Left lobe of liver (tissue), 2 donors: Measurements from ENCODE around the gene AKNA. TPM values are rescaled to one million over a fixed set of nuclear protein-coding genes. Genes with fewer than 3 reads are reported as not detected.
"Not testable (repeated sequence)": the region's sequence is repeated elsewhere in the genome, so short reads cannot be mapped to it uniquely, and the experiment has no call there.

ENCODE experiments used
- ATAC-seq: fragments of 200-7000 bp; cut with Tn5 transposase; one replicate; pipeline ENCODE4 v1.9.1; 2020; ENCODE audit warnings: mild to moderate bottlenecking, moderate library complexity
- DNase-seq: peaks from one replicate; pipeline ENCODE4 v3.0.0-alpha.2; 2020; ENCODE audit warnings: low spot score
- total RNA-seq: library from RNA; stranded (reverse); gene quantifications from one replicate; pipeline ENCODE4 v1.2.1, GENCODE V29; 2021
- donor health status: DM: no; HTN: no; CAD: no; lungs with moderate emphysema.
- donor health status: DM: no; HTN: yes; CAD: no.

Gene AKNA
- total RNA-seq, 1 donor from 2014 or later: 7.3 TPM

DNA sequence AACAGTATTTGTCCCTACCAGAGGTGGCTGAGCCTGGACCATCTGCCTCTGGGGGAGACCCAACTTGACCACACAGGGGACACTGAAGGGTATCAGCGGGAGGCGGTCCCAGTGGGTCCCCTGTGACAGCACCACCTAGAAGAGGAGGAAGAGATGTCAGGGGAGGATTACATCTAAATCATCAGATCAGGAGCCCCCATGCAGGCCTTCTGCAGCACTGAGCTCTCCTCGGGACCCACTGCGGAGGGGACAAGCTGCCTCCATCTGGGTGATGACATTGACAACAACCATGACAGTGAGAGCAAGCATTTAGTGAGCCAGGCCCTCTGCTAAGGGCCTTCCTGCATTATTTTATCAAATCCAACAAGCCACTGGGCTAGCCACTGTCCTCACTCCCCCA lies 45.8 kb downstream of the AKNA start:
- ATAC-seq (no peak), DNase-seq (no peak)

- no peak for ATAC-seq
- no peak for DNase-seq
These were observed 46.5 kb downstream of the AKNA start for GRCh38 chr9:114341152-114341830.

GRCh38 chr9:114339130-114339908 lies 48.5 kb downstream of the AKNA start:
- peak; percentile 79 for ATAC-seq
- no peak for DNase-seq

DNA sequence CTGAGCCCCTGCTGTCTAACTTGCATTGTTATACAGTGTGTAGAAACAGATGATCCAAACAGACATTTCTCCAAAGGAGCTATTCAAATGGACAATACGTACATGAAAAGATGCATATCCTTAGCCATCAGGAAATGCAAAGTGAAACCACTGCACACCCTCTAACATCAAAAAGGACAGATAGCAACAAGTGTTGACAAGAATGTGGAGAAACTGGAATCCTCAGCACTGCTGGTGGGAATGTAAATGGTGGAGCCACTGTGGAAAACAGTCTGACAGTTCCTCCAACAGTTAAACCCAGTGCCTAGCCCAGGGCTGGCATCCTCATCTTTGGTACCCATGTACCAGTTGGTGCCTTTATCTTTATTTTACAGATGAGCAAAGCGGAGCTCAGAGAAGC lies 49.6 kb downstream of the AKNA start:
- DNase-seq (no peak), ATAC-seq (no peak)

DNA sequence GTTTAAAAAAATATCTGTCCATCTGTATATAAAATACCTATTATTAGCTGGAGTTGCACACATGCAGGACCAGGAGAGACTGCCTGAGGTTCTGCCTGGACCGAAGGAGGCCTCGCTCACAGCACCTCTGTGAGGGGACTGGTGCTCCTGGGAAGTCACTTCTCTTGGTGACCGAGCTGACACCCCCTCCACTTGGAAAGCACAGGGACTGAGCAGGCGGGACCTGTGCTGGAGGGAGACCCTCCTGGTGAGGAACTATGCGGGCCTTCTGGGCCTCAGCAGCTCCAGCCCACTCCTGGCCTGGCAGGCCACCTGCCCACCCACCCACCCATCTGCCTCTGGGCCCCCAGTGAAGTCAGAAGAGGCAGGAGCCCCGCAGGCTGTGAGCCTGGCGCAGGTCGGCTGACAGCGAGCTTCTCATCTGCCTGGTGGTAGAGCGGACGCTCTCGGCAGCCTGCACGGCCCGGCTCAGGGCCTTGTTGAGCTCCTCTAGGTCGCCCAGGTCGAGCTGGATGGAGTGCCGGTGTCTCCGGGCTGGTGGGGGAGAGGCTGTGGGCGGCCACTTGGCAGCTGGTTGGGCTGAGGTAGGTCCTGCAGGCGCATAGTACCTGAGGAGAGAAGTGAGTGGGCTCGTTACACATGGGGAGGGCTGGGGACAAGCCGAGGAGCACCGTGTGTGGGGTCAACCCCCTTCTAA lies 50.9 kb downstream of the AKNA start:
- DNase-seq (no peak), ATAC-seq (no peak)

- ATAC-seq: no peak
- DNase-seq: no peak
These were observed 51.6 kb downstream of the AKNA start for GRCh38 chr9:114336157-114336556.

DNA sequence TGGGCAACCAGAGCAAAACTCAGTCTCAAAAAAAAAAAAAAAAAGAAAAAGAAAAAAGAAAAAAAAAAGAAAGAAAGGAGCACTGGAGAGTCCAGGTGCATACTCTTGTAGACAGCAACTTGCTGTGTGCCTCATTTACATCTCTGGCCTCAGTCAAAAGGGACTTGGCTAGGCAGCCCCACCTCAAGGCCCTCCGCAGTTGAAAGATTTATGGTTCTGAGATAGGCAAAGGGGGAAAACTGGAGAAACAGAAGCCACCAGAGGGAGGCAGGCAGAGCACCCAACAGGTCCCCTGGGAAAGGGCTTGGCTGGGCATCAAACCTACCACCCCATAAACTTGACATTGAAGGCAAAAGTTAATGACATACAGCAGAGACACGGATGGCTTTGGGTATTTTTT lies 52.0 kb downstream of the AKNA start:
- ATAC-seq (no peak), DNase-seq (no peak)

DNA sequence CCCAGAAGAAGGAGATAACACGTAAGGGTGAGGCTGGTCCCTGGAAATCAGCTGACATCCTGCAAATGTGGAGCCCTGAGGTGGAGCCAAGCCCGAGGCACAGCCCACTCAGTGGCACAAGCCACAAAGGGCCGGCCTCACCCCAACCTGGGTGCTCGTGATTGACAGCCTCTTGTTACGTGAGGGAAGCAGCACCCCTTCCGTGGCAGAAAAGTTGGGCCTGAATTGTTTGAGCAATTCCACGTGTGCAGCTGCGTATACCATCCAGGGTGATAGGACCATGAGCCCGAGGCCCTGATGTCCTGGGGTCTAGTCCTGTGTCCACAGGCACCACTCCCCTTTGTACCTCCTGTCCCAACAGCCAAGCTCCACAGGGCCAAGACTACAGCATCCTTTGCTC lies 53.3 kb downstream of the AKNA start:
- DNase-seq: no peak
- peak; percentile 0 for ATAC-seq

DNA sequence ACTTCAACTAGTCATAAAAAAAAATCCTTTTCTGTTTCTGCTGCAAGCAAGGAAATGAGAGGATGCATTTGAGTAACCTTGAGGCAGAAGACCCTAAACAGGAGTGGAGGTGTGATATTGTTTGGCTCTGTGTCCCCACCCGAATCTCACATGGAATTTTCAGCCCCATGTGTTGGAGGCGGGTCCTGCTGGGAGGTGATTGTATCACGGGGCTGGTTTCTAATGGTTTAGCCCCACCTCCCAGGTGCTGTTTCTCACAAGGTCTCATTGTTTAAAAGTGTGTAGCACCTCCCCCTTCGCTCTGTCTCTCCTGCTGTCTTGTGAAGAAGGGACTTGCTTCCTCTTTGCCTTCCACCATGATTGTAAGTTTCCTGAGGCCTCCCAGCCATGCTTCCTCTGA lies 54.1 kb downstream of the AKNA start:
- not testable (repeated sequence) for DNase-seq
- ATAC-seq: peak; percentile 38

DNA sequence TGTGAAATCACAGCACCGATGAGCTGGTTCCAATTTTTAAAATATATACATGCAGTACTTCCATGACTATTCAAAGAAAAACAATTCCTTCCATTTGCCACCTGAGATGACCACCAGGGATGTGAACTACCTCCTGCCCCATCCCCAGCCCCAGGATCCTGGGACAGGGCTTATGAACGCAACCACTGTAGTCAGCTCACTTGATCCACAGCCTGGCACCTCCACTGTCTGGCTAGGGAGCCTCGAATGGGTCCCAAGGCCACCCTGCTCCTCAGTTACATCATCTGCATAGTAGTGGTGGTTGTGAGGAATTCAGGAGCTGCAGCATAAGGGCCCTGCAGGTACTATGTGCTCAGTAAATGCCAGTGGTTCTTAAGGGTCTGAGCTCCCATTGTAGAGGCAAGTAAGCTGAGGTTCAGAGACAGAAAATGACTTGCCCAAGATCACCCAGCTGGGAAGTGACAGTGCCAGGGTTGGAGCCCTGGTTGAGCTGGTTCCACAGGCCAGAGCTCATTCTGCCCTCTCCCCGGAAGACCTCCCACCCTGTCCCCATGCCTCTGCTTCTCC lies 55.2 kb downstream of the AKNA start:
- DNase-seq, ATAC-seq: not testable (repeated sequence)

DNA sequence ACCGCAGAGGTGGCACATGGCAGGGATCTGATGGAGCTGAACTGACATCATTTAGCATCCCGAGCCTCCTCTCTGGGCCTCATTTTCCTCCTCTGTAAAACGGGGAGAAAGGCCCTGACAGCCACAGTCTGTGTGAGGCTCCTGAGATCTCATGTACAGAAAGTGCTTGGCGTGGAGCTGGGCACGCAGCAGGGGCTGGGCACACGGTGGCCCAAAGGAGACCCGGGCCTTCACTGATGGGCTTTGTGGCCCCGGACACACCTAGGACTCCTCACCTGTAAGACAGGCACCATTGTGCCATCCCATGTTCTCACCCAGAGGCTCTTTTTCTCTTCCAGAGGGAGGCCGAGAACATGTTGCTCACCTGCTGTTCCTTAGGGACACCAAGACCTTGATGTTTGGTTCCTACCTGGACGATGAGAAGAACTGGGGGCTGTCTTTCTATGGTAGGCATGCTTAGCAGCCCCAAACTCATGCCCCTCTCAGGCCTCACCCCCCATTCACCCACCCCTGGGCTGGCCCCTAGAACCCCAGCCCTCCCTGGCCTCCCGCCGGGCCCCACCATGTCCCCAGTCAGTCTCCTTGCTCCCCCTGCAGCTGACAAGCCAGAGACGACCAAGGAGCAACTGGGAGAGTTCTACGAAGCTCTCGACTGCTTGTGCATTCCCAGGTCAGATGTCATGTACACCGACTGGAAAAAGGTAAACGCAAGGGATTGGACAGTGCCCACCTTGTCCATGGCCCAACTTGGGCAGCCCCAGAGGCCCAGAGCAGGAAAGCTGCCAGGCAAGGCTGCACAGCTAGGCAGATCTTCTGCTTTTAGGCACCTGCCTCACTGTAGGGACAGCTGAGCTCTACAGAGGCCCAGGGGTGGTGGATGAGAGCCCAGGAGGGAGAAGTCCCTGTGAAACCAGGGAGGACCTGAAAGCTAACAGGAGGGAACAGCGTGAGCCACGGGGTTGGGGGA lies 56.3 kb downstream of the AKNA start:
- not testable (repeated sequence) for DNase-seq, ATAC-seq

- ATAC-seq (no peak), DNase-seq (no peak)
These were observed 57.1 kb downstream of the AKNA start for GRCh38 chr9:114330636-114331035.

GRCh38 chr9:114329625-114330022 lies 58.2 kb downstream of the AKNA start, which contains the start of gene ORM2:
TSS of gene ORM2 (plus strand) at chr9:114329869. CDS start at chr9:114329905, 36 bp downstream.
- peak; percentile 53 for ATAC-seq
- DNase-seq: not testable (repeated sequence)

GRCh38 chr9:114328937-114329624 lies 58.7 kb downstream of the AKNA start:
- ATAC-seq (peak; percentile 20), DNase-seq (peak; percentile 78)

- ATAC-seq: peak; percentile 4
These were observed 59.4 kb downstream of the AKNA start for GRCh38 chr9:114328357-114328820.

DNA sequence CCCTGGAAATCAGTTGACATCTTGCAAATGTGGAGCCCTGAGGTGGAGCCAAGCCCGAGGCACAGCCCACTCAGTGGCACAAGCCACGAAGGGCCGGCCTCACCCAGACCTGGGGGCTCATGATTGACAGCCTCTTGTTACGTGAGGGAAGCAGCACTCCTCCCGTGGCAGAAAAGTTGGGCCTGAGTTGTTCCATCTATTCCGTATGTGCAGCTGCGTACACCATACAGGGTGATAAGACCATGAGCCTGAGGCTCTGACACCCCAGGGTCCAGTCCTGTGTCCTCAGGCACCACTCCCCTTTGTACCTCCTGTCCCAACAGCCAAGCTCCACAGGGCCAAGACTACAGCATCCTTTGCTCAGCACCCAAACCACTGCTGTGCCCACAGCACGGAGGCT lies 60.0 kb downstream of the AKNA start:
- DNase-seq (no peak), ATAC-seq (peak; percentile 7)

More at GRCh38 chr9:114328357-114328820, 59.4 kb downstream of the AKNA start:
- DNase-seq: peak; percentile 71

GRCh38 chr9:114325684-114326254 lies 62.0 kb downstream of the AKNA start:
- not testable (repeated sequence) for DNase-seq
- peak; percentile 1 for ATAC-seq

DNA sequence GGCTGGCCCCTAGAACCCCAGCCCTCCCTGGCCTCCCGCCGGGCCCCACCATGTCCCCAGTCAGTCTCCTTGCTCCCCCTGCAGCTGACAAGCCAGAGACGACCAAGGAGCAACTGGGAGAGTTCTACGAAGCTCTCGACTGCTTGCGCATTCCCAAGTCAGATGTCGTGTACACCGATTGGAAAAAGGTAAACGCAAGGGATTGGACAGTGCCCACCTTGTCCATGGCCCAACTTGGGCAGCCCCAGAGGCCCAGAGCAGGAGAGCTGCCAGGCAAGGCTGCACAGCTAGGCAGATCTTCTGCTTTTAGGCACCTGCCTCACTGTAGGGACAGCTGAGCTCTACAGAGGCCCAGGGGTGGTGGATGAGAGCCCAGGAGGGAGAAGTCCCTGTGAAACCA lies 62.8 kb downstream of the AKNA start:
- ATAC-seq, DNase-seq: not testable (repeated sequence)

- no peak for DNase-seq
- ATAC-seq: no peak
These were observed 63.3 kb downstream of the AKNA start for GRCh38 chr9:114324492-114324891.
